Calu3 (cell line): ENCODE data around the gene LY6G5B. TPM values are rescaled to one million over a fixed set of nuclear protein-coding genes. Genes with fewer than 3 reads are reported as not detected.

Source experiments
- BruUV-seq: library from RNA; stranded (reverse); fragments of 400-500 nt; replicated peaks from 2 replicates; lab custom pipeline; 2021; lab: Mats Ljungman, UMichigan
- CTCF ChIA-PET: fragments of 300-600 bp; sonication (Branson Sonifier 250); formaldehyde crosslinking; loops from one replicate; lab custom pipeline; 2022; ENCODE audit warnings: antibody characterized with exemption; lab: Charles Lee
- DNase-seq: peaks from one replicate; pipeline ENCODE4 v3.0.0; 2022
- H3K27ac Mint-ChIP-seq: one replicate; pipeline ENCODE4 v1.8.0; 2022; ENCODE audit warnings: mixed read lengths; ENCODE audit not compliant: unreplicated experiment
- H3K27me3 Mint-ChIP-seq: one replicate; pipeline ENCODE4 v1.8.0; 2022; ENCODE audit warnings: mixed read lengths; ENCODE audit not compliant: unreplicated experiment
- H3K36me3 Mint-ChIP-seq: one replicate; pipeline ENCODE4 v1.8.0; 2022; ENCODE audit warnings: mild to moderate bottlenecking, moderate library complexity, mixed read lengths; ENCODE audit not compliant: insufficient read depth, unreplicated experiment
- H3K4me1 Mint-ChIP-seq: one replicate; pipeline ENCODE4 v1.8.0; 2022; ENCODE audit warnings: mild to moderate bottlenecking, low read depth, mixed read lengths; ENCODE audit not compliant: unreplicated experiment
- H3K4me3 Mint-ChIP-seq: one replicate; pipeline ENCODE4 v1.8.0; 2022; ENCODE audit warnings: mild to moderate bottlenecking, low read depth, moderate library complexity, mixed read lengths; ENCODE audit not compliant: unreplicated experiment
- H3K9me3 Mint-ChIP-seq: one replicate; pipeline ENCODE4 v1.8.0; 2022; ENCODE audit warnings: low read depth, mixed read lengths; ENCODE audit not compliant: unreplicated experiment
- CTCF ChIP-seq: fragments of 200-600 bp; IDR thresholded peaks from one replicate; pipeline ENCODE4 v1.8.0; 2022; ENCODE audit warnings: antibody characterized with exemption; ENCODE audit not compliant: unreplicated experiment
- intact Hi-C: fragments of 100-400 bp; cut with micrococcal nuclease; formaldehyde crosslinking; loops from one replicate; pipeline ENCODE4 v1.10.0; 2022; ENCODE audit not compliant: unreplicated experiment
- total RNA-seq: library from RNA; stranded (reverse); gene quantifications from 2 replicates; pipeline ENCODE4 v1.2.3, GENCODE V29; 2022

The LY6G5B gene
- total RNA-seq, 1 experiment from 2014 or later = 44.6 TPM

- CTCF ChIA-PET = interaction anchor here (0.7 to 1.1 kb wide), 3 partner anchors 40 to 596 kb away, joined by 3 to 6 read pairs (median 3); partner anchors contain the start of gene NEU1
These were observed 7.6 kb upstream of the LY6G5B start for GRCh38 chr6:31662124-31662723.

GRCh38 chr6:31663126-31663960, 6.4 kb upstream of the LY6G5B start:
- Mint-ChIP-seq H3K27me3 (no peaks in the 10 kb centered on the region), H3K27ac (no peak overlapping the region), H3K4me1 (peaks cover 64% of the 10 kb centered on the region), H3K36me3 (peaks cover 98% of the 10 kb centered on the region), H3K4me3 (peak overlapping the region; percentile 92), H3K9me3 (no peaks in the 10 kb centered on the region)
- CTCF ChIA-PET = interaction anchor here (0.7 to 1.1 kb wide), 2 partner anchors 41 to 199 kb away, joined by 3 read pairs; partner anchors contain the start of gene NEU1
- intact Hi-C loops = no loop called here
- no peak for TF ChIP-seq CTCF
- DNase-seq = no peak
- no TSS peak for BruUV-seq

More at GRCh38 chr6:31662124-31662723, 7.6 kb upstream of the LY6G5B start:
- DNase-seq = no peak
- no peak overlapping the region for H3K27ac Mint-ChIP-seq
- H3K4me3 Mint-ChIP-seq = peak overlapping the region; percentile 1
- TF ChIP-seq CTCF = no peak
- no peaks in the 10 kb centered on the region for H3K9me3 Mint-ChIP-seq
- H3K27me3 Mint-ChIP-seq = no peaks in the 10 kb centered on the region
- intact Hi-C loops = no loop called here
- no TSS peak for BruUV-seq
- peaks cover 93% of the 10 kb centered on the region for H3K36me3 Mint-ChIP-seq
- peaks cover 65% of the 10 kb centered on the region for H3K4me1 Mint-ChIP-seq

DNA sequence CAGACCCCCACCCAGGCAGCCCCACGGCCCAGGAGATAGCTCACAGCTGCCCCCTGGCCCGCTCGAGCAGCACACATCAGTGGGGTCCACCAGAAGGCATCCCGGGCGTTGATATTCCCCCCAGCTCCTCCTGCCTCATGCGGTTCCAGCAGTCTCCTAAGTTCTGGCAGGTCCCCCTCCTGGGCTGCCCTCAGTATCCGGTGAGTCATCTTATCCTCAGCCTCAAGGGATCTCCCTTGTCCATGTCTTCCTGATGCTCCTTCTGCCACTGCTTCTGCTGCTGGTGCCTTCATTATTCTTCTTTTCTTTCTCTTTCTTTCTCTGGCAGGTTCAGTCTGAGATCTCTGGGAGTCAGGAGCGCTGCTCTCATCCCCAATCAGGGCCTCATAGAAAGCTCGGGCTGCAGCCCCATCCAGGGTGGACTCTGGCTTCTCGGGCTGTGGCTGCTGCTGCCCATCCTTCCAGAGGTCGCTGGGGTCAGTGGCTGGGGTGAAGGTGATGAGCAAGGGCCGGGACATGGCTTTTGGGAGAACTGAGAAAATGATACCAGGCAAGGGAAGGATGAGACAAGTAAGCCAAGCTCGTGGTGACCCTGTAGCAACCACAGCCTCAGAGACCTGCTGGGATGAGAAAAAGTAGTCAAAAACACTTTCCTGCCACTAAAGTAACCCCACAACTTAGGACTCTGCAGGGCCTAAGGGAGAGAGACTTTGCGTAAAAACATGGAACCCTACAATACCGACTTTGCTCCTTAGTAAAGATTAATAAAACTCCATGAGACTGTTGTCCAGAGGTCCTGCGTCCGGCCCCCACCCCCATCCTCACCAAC, 5.6 kb upstream of the LY6G5B start:
- H3K36me3 Mint-ChIP-seq = peaks cover 97% of the 10 kb centered on the region
- no peak for TF ChIP-seq CTCF
- intact Hi-C loops = no loop called here
- BruUV-seq = TSS peak; percentile 52
- H3K27me3 Mint-ChIP-seq = no peaks in the 10 kb centered on the region
- no peak for DNase-seq
- peaks cover 57% of the 10 kb centered on the region for H3K4me1 Mint-ChIP-seq
- peak overlapping the region; percentile 92 for H3K4me3 Mint-ChIP-seq
- CTCF ChIA-PET = interaction anchor here (0.6 to 2.5 kb wide), 5 partner anchors 10 to 1761 kb away, joined by 3 to 23 read pairs (median 4); partner anchors contain the start of genes BAG6 and MSH5
- H3K9me3 Mint-ChIP-seq = no peaks in the 10 kb centered on the region
- peak overlapping the region; percentile 91 for H3K27ac Mint-ChIP-seq
